AG04449 (cell line): Measurements from ENCODE around the gene RMI1.
A peak's percentile ranks its signal among the peaks of the same experiment; 100 is the strongest.

Experiments used
- CTCF ChIA-PET: fragments of 350-600 bp; formaldehyde crosslinking; extraction: SDS; loops from one replicate; lab custom pipeline; 2021; ENCODE audit warnings: antibody characterized with exemption; lab: Yijun Ruan, JAX
- POLR2A ChIA-PET: fragments of 400-600, 350-600 bp; formaldehyde crosslinking; extraction: SDS; loops from one replicate; lab custom pipeline; 2020; ENCODE audit warnings: antibody characterized with exemption, inconsistent platforms; lab: Yijun Ruan, JAX
- DNase-seq: peaks from one replicate; pipeline ENCODE4 v3.0.0-alpha.2; 2010; ENCODE audit warnings: low read depth, low spot score
- H3K4me3 ChIP-seq: 2 replicates; pipeline ENCODE4 v1.5.1; 2011; ENCODE audit warnings: low read depth, mild to moderate bottlenecking, control low read depth, low read length
- TF ChIP-seq, protein P1 (sequence below): IDR thresholded peaks from one replicate; pipeline ENCODE4 v1.5.1; 2011; ENCODE audit warnings: mild to moderate bottlenecking, moderate library complexity, low read length, control low read depth, inconsistent platforms; ENCODE audit not compliant: insufficient read depth; ENCODE audit errors: missing control alignments

RMI1 gene

DNA sequence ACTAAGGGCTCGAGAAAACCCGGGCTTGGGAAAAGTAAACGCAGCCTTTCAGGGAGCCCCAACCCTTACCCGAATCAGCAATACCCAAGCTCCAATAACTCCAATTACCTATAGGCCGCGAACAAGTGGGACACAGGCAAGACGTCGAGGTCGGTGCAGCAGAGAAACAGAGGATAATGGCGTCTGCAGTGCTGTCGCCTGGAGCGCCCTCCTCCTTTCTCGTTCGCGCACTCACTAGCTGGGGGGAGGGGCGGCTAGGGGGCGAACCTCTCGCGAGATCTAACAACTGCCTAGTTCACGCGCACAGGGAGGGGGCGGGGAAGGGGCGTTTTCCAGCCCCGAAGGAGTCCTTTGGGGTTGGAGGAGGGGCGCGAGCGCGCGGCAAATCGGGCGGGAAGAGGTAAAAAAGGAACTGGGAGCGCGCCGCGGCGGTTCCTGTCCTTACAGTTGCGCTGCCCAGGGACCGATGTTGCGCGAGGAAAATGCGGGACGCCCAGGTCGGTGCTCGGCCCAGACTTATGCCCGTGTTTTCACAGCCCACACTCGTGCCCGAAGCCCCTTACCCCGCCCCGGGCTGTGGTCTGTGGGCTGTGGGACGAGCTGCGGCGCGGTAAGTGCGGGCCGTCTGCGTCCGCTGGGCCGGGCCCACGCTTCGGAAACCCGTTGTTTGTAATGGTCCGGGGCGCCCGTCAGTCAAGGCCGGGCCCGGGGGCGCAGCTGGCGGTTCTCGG is at the start of gene RMI1:
RMI1 (plus strand) TSS at position 411 of the 731 bp plus-strand sequence. CDS start 20,182 bp downstream, outside the sequence.
- POLR2A ChIA-PET, result interaction anchor here (0.6 to 2.2 kb wide), 12 partner anchors 14 to 316 kb away, joined by 3 to 8 read pairs (median 3); no protein-coding TSS in a partner anchor
- TF ChIP-seq, protein P1, sequence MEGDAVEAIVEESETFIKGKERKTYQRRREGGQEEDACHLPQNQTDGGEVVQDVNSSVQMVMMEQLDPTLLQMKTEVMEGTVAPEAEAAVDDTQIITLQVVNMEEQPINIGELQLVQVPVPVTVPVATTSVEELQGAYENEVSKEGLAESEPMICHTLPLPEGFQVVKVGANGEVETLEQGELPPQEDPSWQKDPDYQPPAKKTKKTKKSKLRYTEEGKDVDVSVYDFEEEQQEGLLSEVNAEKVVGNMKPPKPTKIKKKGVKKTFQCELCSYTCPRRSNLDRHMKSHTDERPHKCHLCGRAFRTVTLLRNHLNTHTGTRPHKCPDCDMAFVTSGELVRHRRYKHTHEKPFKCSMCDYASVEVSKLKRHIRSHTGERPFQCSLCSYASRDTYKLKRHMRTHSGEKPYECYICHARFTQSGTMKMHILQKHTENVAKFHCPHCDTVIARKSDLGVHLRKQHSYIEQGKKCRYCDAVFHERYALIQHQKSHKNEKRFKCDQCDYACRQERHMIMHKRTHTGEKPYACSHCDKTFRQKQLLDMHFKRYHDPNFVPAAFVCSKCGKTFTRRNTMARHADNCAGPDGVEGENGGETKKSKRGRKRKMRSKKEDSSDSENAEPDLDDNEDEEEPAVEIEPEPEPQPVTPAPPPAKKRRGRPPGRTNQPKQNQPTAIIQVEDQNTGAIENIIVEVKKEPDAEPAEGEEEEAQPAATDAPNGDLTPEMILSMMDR, result peak; percentile 25
- CTCF ChIA-PET, result interaction anchor here (0.8 to 5.6 kb wide), 8 partner anchors 15 to 280 kb away, joined by 3 to 36 read pairs (median 4); partner anchors contain the start of gene UBQLN1
- peak within 1 kb of the TSS; percentile 73 for H3K4me3 ChIP-seq
- peak; percentile 81 for DNase-seq

DNA sequence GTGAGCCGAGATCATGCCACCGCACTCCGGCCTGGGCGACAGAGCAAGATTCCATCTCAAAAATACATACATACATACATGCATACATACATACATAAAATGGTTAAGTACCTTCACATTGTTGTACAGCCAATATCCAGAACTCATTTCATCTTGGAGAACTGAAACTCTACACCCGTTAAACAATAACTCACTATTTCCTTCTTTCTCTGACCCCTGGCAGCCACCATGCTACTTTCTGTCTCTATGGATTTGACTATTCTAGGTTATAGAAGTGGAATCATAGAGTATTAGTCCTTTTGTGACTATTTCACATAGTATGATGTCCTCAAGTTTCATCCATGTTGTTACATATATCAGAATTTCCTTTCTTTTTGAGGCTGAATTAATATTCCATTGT is 49.7 kb upstream of the RMI1 start:
- TF ChIP-seq, protein P1, result no peak
- H3K4me3 ChIP-seq, result no peak overlapping the region
- no peak for DNase-seq
- ChIA-PET CTCF (interaction anchor here (0.9 to 1.1 kb wide), 2 partner anchors 384 to 385 kb away, joined by 3 read pairs; no protein-coding TSS in a partner anchor), POLR2A (no interaction called here)

DNA sequence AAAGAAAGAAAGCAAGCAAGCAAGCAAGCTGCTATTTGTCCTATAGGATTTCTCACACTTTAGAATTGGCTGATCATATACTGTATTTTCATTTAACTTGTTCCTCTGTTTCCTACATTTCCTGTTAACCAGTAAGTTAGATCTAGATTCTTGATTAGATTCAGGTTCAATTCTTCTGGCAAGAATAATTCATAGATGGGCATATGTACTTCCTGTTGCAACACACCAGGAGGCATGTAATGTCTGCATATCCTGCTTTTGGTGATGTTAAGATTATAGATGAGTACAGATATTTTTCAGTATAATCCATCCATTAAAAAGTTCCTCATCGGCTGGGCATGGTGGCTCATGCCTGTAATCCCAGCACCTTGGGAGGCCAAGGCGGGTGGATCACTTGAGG is 48.6 kb upstream of the RMI1 start:
- ChIA-PET POLR2A (no interaction called here), CTCF (interaction anchor here (1.4 to 6.0 kb wide), 2 partner anchors 11 to 329 kb away, joined by 3 to 106 read pairs; no protein-coding TSS in a partner anchor)
- TF ChIP-seq, protein P1, result no peak
- H3K4me3 ChIP-seq, result no peak overlapping the region
- DNase-seq, result no peak

DNA sequence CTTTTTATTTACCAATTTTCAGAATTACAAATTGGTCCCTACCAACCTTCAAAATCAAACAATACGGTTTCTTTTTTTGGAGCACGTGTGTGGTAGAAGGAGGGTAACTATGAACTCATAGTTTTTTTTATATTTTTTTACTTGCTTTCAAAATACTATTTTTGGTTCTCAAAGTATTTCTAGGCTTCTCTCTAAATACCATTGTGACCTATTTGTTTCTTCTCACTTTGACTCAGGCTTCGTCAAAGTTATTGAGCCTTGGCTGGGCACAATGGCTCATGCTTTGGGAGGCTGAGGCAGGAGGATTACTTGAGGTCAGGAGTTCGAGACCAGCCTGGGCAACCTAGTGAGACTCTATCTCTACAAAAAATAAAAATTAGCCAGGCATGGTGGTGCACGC is 47.8 kb upstream of the RMI1 start:
- CTCF ChIA-PET, result interaction anchor here (0.7 to 6.0 kb wide), 3 partner anchors 12 to 328 kb away, joined by 3 to 106 read pairs (median 3); no protein-coding TSS in a partner anchor
- TF ChIP-seq, protein P1, result no peak
- H3K4me3 ChIP-seq, result no peak overlapping the region
- POLR2A ChIA-PET, result no interaction called here
- no peak for DNase-seq

DNA sequence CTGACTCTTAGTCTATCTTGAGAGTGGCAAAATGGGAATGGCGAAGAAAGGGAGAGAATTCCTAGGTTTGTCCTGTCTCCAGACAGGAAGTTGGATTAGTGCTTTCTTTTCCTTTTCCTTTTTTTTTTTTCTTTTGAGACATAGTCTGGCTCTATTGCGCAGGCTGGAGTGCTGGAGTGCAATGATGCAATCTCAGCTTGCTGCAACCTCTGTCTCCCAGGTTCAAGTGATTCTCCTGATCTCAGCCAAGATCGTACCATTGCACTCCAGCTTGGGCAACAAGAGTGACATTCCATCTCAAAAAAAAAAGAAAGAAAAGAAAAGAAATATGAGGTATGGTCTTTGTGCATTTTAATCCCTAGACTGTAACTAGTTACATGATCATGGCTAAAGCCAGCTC is 46.8 kb upstream of the RMI1 start:
- POLR2A ChIA-PET, result no interaction called here
- DNase-seq, result no peak
- TF ChIP-seq, protein P1, result no peak
- no peak overlapping the region for H3K4me3 ChIP-seq
- CTCF ChIA-PET, result interaction anchor here (0.7 to 6.0 kb wide), 3 partner anchors 12 to 381 kb away, joined by 4 to 106 read pairs (median 16); partner anchors contain the start of gene KIF27
